ENCODE measurements around the gene LCK. TPM values are rescaled to one million over a fixed set of nuclear protein-coding genes. Genes with fewer than 3 reads are reported as not detected.
"Not testable (repeated sequence)": the region's sequence is repeated elsewhere in the genome, so short reads cannot be mapped to it uniquely, and the experiment has no call there.

The LCK gene
- total and polyA plus RNA-seq, 4 donors: 0.18 to 4.6 (median 2.0) TPM

DNA sequence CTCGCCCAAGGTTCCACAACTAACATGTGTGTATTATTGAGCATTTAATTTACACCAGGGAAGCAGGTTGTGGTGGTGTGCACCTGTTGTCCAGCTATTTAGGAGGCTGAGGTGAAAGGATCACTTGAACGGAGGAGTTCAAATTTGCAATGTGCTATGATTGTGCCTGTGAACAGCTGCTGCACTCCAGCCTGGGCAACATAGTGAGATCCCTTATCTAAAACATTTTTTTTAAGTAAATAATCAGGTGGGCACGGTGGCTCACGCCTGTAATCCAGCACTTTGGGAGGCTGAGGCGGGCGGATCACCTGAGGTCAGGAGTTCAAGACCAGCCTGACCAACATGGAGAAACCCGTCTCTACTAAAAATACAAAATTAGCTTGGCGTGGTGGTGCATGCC lies 33.7 kb downstream of the LCK start:
- WGBS, 2 donors: 92% methylated on average over 7 to 8 of the region's 8 CpGs

GRCh38 chr1:32285658-32286057 lies 34.6 kb downstream of the LCK start:
- intact Hi-C loops (cut with DNase I): no loop called here
- H3K9me3 ChIP-seq (ENCODE audit: control insufficient read depth, low read length): no peaks in the 10 kb centered on the region
- H3K4me3 ChIP-seq (ENCODE audit: low read length in 2 of 2): no peak overlapping the region
- no peak for ATAC-seq (ENCODE audit: low FRiP score)
- DNase-seq: no peak
- no peaks in the 10 kb centered on the region for H3K27me3 ChIP-seq (ENCODE audit: control insufficient read depth in 1 of 2, insufficient read depth in 2 of 2, low read length in 1 of 2)
- H3K27ac ChIP-seq (ENCODE audit: low read depth in 1 of 2, low read length in 2 of 2): no peak overlapping the region
- H3K4me1 ChIP-seq (ENCODE audit: control insufficient read depth in 1 of 2, insufficient read depth in 2 of 2, low read length in 2 of 2): no peaks in the 10 kb centered on the region
- H3K36me3 ChIP-seq (ENCODE audit: control insufficient read depth in 1 of 2, insufficient read depth in 2 of 2, low read length in 1 of 2): no peaks in the 10 kb centered on the region
- 95 to 96% methylated on average over 3 of the region's 3 CpGs for WGBS, 2 donors

More for the DNA sequence above, 33.7 kb downstream of the LCK start:
- H3K4me3 ChIP-seq (ENCODE audit: low read length in 2 of 2); H3K4me1 ChIP-seq (ENCODE audit: control insufficient read depth in 1 of 2, insufficient read depth in 2 of 2, low read length in 2 of 2); intact Hi-C loops (cut with DNase I); ATAC-seq (ENCODE audit: low FRiP score); H3K27me3 ChIP-seq (ENCODE audit: control insufficient read depth in 1 of 2, insufficient read depth in 2 of 2, low read length in 1 of 2); DNase-seq; H3K27ac ChIP-seq (ENCODE audit: low read depth in 1 of 2, low read length in 2 of 2); H3K9me3 ChIP-seq (ENCODE audit: control insufficient read depth, low read length); H3K36me3 ChIP-seq (ENCODE audit: control insufficient read depth in 1 of 2, insufficient read depth in 2 of 2, low read length in 1 of 2): not testable (repeated sequence)

DNA sequence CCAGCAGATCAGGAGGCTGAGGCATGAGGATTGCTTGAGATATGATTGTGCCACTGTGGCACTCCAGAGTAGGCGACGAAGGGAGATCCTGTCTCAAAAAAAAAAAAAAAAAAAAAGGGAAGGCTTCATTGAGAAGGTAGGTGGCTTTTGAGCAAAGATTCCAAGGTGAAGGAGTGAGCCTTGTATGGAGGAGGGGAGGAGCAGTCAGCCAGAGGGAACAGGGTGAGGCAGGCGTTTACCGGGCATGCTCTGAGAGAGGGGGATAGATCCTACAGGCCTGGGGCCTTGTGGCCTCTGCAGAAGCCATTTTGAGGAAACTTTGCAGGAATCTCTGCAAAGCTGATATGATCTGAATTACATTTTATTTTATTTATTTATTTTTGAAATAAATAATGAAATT lies 35.7 kb downstream of the LCK start:
- H3K9me3 ChIP-seq (ENCODE audit: control insufficient read depth, low read length): no peaks in the 10 kb centered on the region
- ATAC-seq (ENCODE audit: low FRiP score) (no peak), DNase-seq (no peak)
- no peak overlapping the region for H3K4me3 ChIP-seq (ENCODE audit: low read length in 2 of 2)
- intact Hi-C loops (cut with DNase I): no loop called here
- no peak overlapping the region for H3K27ac ChIP-seq (ENCODE audit: low read depth in 1 of 2, low read length in 2 of 2)
- WGBS, 2 donors: 97 to 100% methylated on average over 4 of the region's 4 CpGs
- H3K27me3 ChIP-seq (ENCODE audit: control insufficient read depth in 1 of 2, insufficient read depth in 2 of 2, low read length in 1 of 2): no peaks in the 10 kb centered on the region
- H3K36me3 ChIP-seq (ENCODE audit: control insufficient read depth in 1 of 2, insufficient read depth in 2 of 2, low read length in 1 of 2): no peaks in the 10 kb centered on the region
- H3K4me1 ChIP-seq (ENCODE audit: control insufficient read depth in 1 of 2, insufficient read depth in 2 of 2, low read length in 2 of 2): no peaks in the 10 kb centered on the region

DNA sequence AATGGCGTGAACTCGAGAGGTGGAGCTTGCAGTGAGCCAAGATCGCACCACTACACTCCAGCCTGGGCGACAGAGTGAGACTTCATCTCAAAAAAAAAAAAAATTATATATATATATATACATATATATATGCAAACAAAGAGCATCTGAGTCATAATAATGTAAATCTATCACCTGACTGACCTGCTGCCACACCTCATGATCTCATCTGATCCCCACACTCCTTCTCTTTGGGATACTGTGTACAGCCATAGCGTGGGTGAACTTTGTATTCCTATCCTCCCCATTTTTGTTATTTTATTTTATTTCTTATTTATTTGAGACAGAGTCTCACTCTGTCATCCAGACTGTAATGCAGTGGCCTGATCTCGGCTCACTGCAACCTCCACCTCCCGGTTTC lies 38.2 kb downstream of the LCK start:
- no peaks in the 10 kb centered on the region for H3K9me3 ChIP-seq (ENCODE audit: control insufficient read depth, low read length)
- ATAC-seq (ENCODE audit: low FRiP score): no peak
- H3K27ac ChIP-seq (ENCODE audit: low read depth in 1 of 2, low read length in 2 of 2): no peak overlapping the region
- no peaks in the 10 kb centered on the region for H3K4me1 ChIP-seq (ENCODE audit: control insufficient read depth in 1 of 2, insufficient read depth in 2 of 2, low read length in 2 of 2)
- DNase-seq: no peak
- H3K27me3 ChIP-seq (ENCODE audit: control insufficient read depth in 1 of 2, insufficient read depth in 2 of 2, low read length in 1 of 2): no peaks in the 10 kb centered on the region
- intact Hi-C loops (cut with DNase I): no loop called here
- 93 to 96% methylated on average over 7 of the region's 7 CpGs for WGBS, 2 donors
- H3K4me3 ChIP-seq (ENCODE audit: low read length in 2 of 2): no peak overlapping the region
- no peaks in the 10 kb centered on the region for H3K36me3 ChIP-seq (ENCODE audit: control insufficient read depth in 1 of 2, insufficient read depth in 2 of 2, low read length in 1 of 2)

DNA sequence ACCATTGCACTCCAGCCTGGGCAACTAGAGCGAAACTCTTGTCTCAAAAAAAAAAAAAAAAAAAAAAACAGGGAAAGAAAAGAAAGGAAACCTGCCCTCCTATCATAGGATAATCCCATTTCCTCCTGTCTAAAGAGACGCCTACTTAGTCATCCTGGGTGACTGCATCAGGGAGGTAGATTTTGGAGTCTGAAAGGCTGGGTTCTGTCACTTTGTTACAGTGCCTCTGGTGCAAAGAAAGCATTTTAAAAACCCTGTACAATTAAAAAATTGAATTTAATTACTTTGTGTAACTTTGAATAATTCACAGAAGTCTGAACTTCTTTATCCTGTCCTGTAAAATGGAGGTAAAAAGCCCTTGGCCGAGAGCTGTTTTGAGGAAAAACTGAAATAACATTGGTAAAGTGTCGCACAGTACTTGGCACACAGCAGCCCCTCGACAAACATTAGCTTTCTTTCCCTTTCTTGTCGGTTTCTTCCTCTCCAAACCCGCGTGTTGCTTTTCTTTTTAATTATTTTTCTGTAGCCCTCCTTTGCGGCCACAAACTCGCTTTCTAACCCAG lies 40.2 kb downstream of the LCK start:
- Histone ChIP-seq H3K9me3 (ENCODE audit: control insufficient read depth, low read length) (no peaks in the 10 kb centered on the region), H3K4me1 (ENCODE audit: control insufficient read depth in 1 of 2, insufficient read depth in 2 of 2, low read length in 2 of 2) (no peaks in the 10 kb centered on the region), H3K36me3 (ENCODE audit: control insufficient read depth in 1 of 2, insufficient read depth in 2 of 2, low read length in 1 of 2) (no peaks in the 10 kb centered on the region), H3K27ac (ENCODE audit: low read depth in 1 of 2, low read length in 2 of 2) (peak overlapping the region in 1 of 2 donors; percentile 60), H3K27me3 (ENCODE audit: control insufficient read depth in 1 of 2, insufficient read depth in 2 of 2, low read length in 1 of 2) (no peaks in the 10 kb centered on the region), H3K4me3 (ENCODE audit: low read length in 2 of 2) (peak overlapping the region; percentile 44 to 51)
- DNase-seq (no peak), ATAC-seq (ENCODE audit: low FRiP score) (no peak)
- WGBS, 2 donors: 65 to 70% methylated on average over 10 of the region's 10 CpGs
- intact Hi-C loops (cut with DNase I): no loop called here

DNA sequence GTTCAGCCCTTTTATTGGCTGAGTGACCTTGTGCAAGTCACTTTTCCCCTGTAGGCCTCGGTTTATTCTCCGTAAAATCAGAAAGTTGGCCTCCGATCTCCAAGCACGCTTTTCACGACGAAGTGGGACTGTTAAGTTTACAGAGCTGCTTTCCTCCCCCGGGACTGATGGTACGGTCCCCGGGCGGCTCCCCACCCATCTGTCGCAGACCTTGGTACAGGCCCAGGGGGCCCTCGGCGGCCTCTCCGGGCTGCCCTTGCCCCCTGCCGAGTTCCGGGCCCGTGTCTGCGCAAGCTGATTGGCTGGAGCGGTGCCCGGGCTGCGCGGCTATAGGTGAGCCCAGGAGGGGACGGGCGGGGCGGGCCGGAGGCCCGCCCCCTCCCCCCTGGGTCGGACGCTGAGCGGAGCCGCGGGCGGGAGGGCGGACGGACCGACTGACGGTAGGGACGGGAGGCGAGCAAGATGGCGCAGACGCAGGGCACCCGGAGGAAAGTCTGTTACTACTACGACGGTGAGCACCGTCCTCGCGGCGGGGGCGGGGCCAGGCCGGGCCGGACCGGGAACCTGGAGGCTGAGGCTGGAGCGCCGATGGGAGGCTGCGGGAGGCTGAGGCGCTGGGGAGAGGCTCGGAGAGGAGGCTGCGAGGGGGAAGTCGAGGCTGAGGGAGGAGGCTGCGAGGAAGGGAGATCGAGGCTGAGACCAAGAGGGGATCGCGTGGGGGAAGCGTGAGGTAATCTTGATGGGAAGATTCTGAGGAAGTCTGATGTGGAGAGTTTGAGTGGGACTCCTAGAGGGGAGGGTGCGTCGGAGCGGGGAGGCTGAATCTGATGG lies 40.9 kb downstream of the LCK start, which contains the start of gene HDAC1:
TSS of gene HDAC1 (plus strand) at position 376 of the 831 bp plus-strand sequence. CDS start at position 463, 87 bp downstream.
- Histone ChIP-seq H3K27ac (ENCODE audit: low read depth in 1 of 2, low read length in 2 of 2) (peak within 1 kb of the TSS in 1 of 2 donors; percentile 60), H3K4me3 (ENCODE audit: low read length in 2 of 2) (peak within 1 kb of the TSS; percentile 44 to 51), H3K4me1 (ENCODE audit: control insufficient read depth in 1 of 2, insufficient read depth in 2 of 2, low read length in 2 of 2) (no peaks in the 10 kb centered on the region), H3K9me3 (ENCODE audit: control insufficient read depth, low read length) (no peaks in the 10 kb centered on the region), H3K36me3 (ENCODE audit: control insufficient read depth in 1 of 2, insufficient read depth in 2 of 2, low read length in 1 of 2) (no peaks in the 10 kb centered on the region), H3K27me3 (ENCODE audit: control insufficient read depth in 1 of 2, insufficient read depth in 2 of 2, low read length in 1 of 2) (no peaks in the 10 kb centered on the region)
- peak; percentile 97 for DNase-seq
- intact Hi-C loops (cut with DNase I): no loop called here
- 0 to 1% methylated on average over 64 to 67 of the region's 67 CpGs for WGBS, 2 donors
- ATAC-seq (ENCODE audit: low FRiP score): peak; percentile 96

GRCh38 chr1:32298211-32298610 lies 47.1 kb downstream of the LCK start:
- DNase-seq; H3K27me3 ChIP-seq (ENCODE audit: control insufficient read depth in 1 of 2, insufficient read depth in 2 of 2, low read length in 1 of 2); H3K36me3 ChIP-seq (ENCODE audit: control insufficient read depth in 1 of 2, insufficient read depth in 2 of 2, low read length in 1 of 2); H3K4me3 ChIP-seq (ENCODE audit: low read length in 2 of 2); H3K4me1 ChIP-seq (ENCODE audit: control insufficient read depth in 1 of 2, insufficient read depth in 2 of 2, low read length in 2 of 2); H3K27ac ChIP-seq (ENCODE audit: low read depth in 1 of 2, low read length in 2 of 2); intact Hi-C loops (cut with DNase I); ATAC-seq (ENCODE audit: low FRiP score); H3K9me3 ChIP-seq (ENCODE audit: control insufficient read depth, low read length): not testable (repeated sequence)
- 93 to 95% methylated on average over 16 of the region's 16 CpGs for WGBS, 2 donors

GRCh38 chr1:32299327-32299726 lies 48.3 kb downstream of the LCK start:
- ATAC-seq (ENCODE audit: low FRiP score) (no peak), DNase-seq (no peak)
- intact Hi-C loops (cut with DNase I): no loop called here

GRCh38 chr1:32303358-32303757 lies 52.3 kb downstream of the LCK start:
- DNase-seq (no peak), ATAC-seq (ENCODE audit: low FRiP score) (no peak)
- peaks cover 0 to 3% of the 10 kb centered on the region in 2 donors for H3K4me1 ChIP-seq (ENCODE audit: control insufficient read depth in 1 of 2, insufficient read depth in 2 of 2, low read length in 2 of 2)
- no peak overlapping the region for H3K27ac ChIP-seq (ENCODE audit: low read depth in 1 of 2, low read length in 2 of 2)
- 92 to 97% methylated on average over 3 of the region's 3 CpGs for WGBS, 2 donors
- H3K36me3 ChIP-seq (ENCODE audit: control insufficient read depth in 1 of 2, insufficient read depth in 2 of 2, low read length in 1 of 2): peaks cover 0 to 8% of the 10 kb centered on the region in 2 donors
- H3K27me3 ChIP-seq (ENCODE audit: control insufficient read depth in 1 of 2, insufficient read depth in 2 of 2, low read length in 1 of 2): no peaks in the 10 kb centered on the region
- intact Hi-C loops (cut with DNase I): no loop called here
- H3K4me3 ChIP-seq (ENCODE audit: low read length in 2 of 2): no peak overlapping the region
- H3K9me3 ChIP-seq (ENCODE audit: control insufficient read depth, low read length): no peaks in the 10 kb centered on the region

More at GRCh38 chr1:32299327-32299726, 48.3 kb downstream of the LCK start:
- Histone ChIP-seq H3K27ac (ENCODE audit: low read depth in 1 of 2, low read length in 2 of 2) (no peak overlapping the region), H3K4me3 (ENCODE audit: low read length in 2 of 2) (no peak overlapping the region), H3K27me3 (ENCODE audit: control insufficient read depth in 1 of 2, insufficient read depth in 2 of 2, low read length in 1 of 2) (no peaks in the 10 kb centered on the region), H3K36me3 (ENCODE audit: control insufficient read depth in 1 of 2, insufficient read depth in 2 of 2, low read length in 1 of 2) (peaks cover 0 to 4% of the 10 kb centered on the region in 2 donors), H3K4me1 (ENCODE audit: control insufficient read depth in 1 of 2, insufficient read depth in 2 of 2, low read length in 2 of 2) (peaks cover 0 to 3% of the 10 kb centered on the region in 2 donors), H3K9me3 (ENCODE audit: control insufficient read depth, low read length) (no peaks in the 10 kb centered on the region)
